ENCODE results near the gene HIPK2.

DNA sequence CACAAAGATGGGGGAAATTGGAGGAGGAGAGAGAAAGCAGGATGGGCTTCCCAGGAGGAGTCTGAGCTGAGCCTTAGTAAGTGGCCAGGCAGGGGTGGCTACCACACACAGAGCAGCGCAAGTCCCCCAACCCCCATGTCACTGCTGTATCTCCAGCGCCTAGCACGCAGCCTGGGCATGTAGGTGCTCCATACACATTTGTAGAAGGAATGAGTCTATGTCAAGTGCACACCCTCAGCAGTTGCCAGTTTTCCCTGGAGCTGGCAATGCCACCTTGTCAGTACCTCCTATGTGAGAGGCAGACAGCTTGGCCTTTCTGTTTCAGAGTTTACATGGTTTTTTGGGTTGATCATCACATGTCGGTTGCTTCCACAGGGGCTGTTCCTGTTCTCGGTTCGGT, 138.2 kb downstream of the HIPK2 start:
- TF ChIP-seq CTCF (IDR thresholded peaks at IDR 0.05; ENCODE audit: low read length) (no peak), EZH2 (IDR thresholded peaks at IDR 0.05; ENCODE audit: borderline replicate concordance, low read length) (no peak)

Measured in OCI-LY1 (cell line).